ENCODE measurements around the gene IDUA. TPM values are rescaled to one million over a fixed set of nuclear protein-coding genes. Genes with fewer than 3 reads are reported as not detected.
A peak's percentile ranks its signal among the peaks of the same experiment; 100 is the strongest.

Gene IDUA
- total RNA-seq, 5 donors from 2014 or later (not counting 1 experiment from before 2014, with no cell fraction given): 60.4 to 96.5 (median 78.7) TPM

GRCh38 chr4:951594-952468 lies 35.0 kb upstream of the IDUA start:
- Mint-ChIP-seq H3K27me3 (no peaks in the 10 kb centered on the region), H3K4me1 (no peaks in the 10 kb centered on the region), H3K4me3 (no peak overlapping the region), H3K27ac (no peak overlapping the region), H3K36me3 (peaks cover 8% of the 10 kb centered on the region), H3K9me3 (no peaks in the 10 kb centered on the region)
- 93% methylated on average over 14 of the region's 23 CpGs for WGBS (ENCODE audit: insufficient coverage)
- POLR2A ChIA-PET: no interaction called here
- H3K9me3 ChIP-seq: no peaks in the 10 kb centered on the region
- ATAC-seq (replicated peaks in 1 of 4) (no peak), DNase-seq (no peak)
- no peak overlapping the region for H3K4me3 ChIP-seq (ENCODE audit: control insufficient read depth in 1 of 2, extremely low read depth in 1 of 2, low read length in 1 of 2)
- H3K27me3 ChIP-seq (replicated peaks in 1 of 2; ENCODE audit: control insufficient read depth in 2 of 2, extremely low read depth in 1 of 2, insufficient read depth in 2 of 2, low read length in 1 of 2): no peaks in the 10 kb centered on the region
- H3K36me3 ChIP-seq (ENCODE audit: control insufficient read depth in 2 of 2, extremely low read depth in 1 of 2, insufficient read depth in 1 of 2, low read length in 1 of 2): peaks cover 8 to 13% of the 10 kb centered on the region in 2 donors
- H3K27ac ChIP-seq (ENCODE audit: low read length): no peak overlapping the region
- H3K4me1 ChIP-seq (ENCODE audit: control insufficient read depth in 1 of 2, extremely low read depth in 1 of 2, insufficient read depth in 2 of 2, low read length in 2 of 2): no peaks in the 10 kb centered on the region
- CTCF ChIA-PET: no interaction called here

- peaks cover 8 to 13% of the 10 kb centered on the region in 2 donors for H3K36me3 ChIP-seq (ENCODE audit: control insufficient read depth in 2 of 2, extremely low read depth in 1 of 2, insufficient read depth in 1 of 2, low read length in 1 of 2)
- H3K4me1 ChIP-seq (ENCODE audit: control insufficient read depth in 1 of 2, extremely low read depth in 1 of 2, insufficient read depth in 2 of 2, low read length in 2 of 2): no peaks in the 10 kb centered on the region
- Mint-ChIP-seq H3K4me3 (no peak overlapping the region), H3K9me3 (no peaks in the 10 kb centered on the region), H3K4me1 (no peaks in the 10 kb centered on the region), H3K27me3 (no peaks in the 10 kb centered on the region), H3K36me3 (peaks cover 8% of the 10 kb centered on the region), H3K27ac (no peak overlapping the region)
- no peaks in the 10 kb centered on the region for H3K27me3 ChIP-seq (replicated peaks in 1 of 2; ENCODE audit: control insufficient read depth in 2 of 2, extremely low read depth in 1 of 2, insufficient read depth in 2 of 2, low read length in 1 of 2)
- POLR2A ChIA-PET: no interaction called here
- CTCF ChIA-PET: no interaction called here
- no peak overlapping the region for H3K27ac ChIP-seq (ENCODE audit: low read length)
- DNase-seq: no peak
- H3K4me3 ChIP-seq (ENCODE audit: control insufficient read depth in 1 of 2, extremely low read depth in 1 of 2, low read length in 1 of 2): no peak overlapping the region
- 91% methylated on average over 25 of the region's 28 CpGs for WGBS (ENCODE audit: insufficient coverage)
- no peak for ATAC-seq (replicated peaks in 1 of 4)
- H3K9me3 ChIP-seq: no peaks in the 10 kb centered on the region
Observed at GRCh38 chr4:952881-953573, 33.8 kb upstream of the IDUA start.

GRCh38 chr4:953574-953915 lies 33.3 kb upstream of the IDUA start:
- Mint-ChIP-seq H3K27ac (no peak overlapping the region), H3K4me3 (no peak overlapping the region), H3K9me3 (no peaks in the 10 kb centered on the region), H3K4me1 (no peaks in the 10 kb centered on the region), H3K36me3 (peaks cover 9% of the 10 kb centered on the region), H3K27me3 (no peaks in the 10 kb centered on the region)
- ChIA-PET CTCF (no interaction called here), POLR2A (no interaction called here)
- Histone ChIP-seq H3K27ac (ENCODE audit: low read length) (no peak overlapping the region), H3K36me3 (ENCODE audit: control insufficient read depth in 2 of 2, extremely low read depth in 1 of 2, insufficient read depth in 1 of 2, low read length in 1 of 2) (peaks cover 10 to 13% of the 10 kb centered on the region in 2 donors), H3K9me3 (no peaks in the 10 kb centered on the region), H3K27me3 (replicated peaks in 1 of 2; ENCODE audit: control insufficient read depth in 2 of 2, extremely low read depth in 1 of 2, insufficient read depth in 2 of 2, low read length in 1 of 2) (no peaks in the 10 kb centered on the region), H3K4me3 (ENCODE audit: control insufficient read depth in 1 of 2, extremely low read depth in 1 of 2, low read length in 1 of 2) (no peak overlapping the region), H3K4me1 (ENCODE audit: control insufficient read depth in 1 of 2, extremely low read depth in 1 of 2, insufficient read depth in 2 of 2, low read length in 2 of 2) (no peaks in the 10 kb centered on the region)
- 98% methylated on average over 9 of the region's 13 CpGs for WGBS (ENCODE audit: insufficient coverage)
- no peak for ATAC-seq (replicated peaks in 1 of 4)
- DNase-seq: no peak

- peak overlapping the region in 1 of 2 donors; percentile 69 for H3K27ac Mint-ChIP-seq
- POLR2A ChIA-PET: no interaction called here
- no peak for DNase-seq
- Histone ChIP-seq H3K27me3 (replicated peaks in 1 of 2; ENCODE audit: control insufficient read depth in 2 of 2, extremely low read depth in 1 of 2, insufficient read depth in 2 of 2, low read length in 1 of 2) (no peaks in the 10 kb centered on the region), H3K4me3 (ENCODE audit: control insufficient read depth in 1 of 2, extremely low read depth in 1 of 2, low read length in 1 of 2) (no peak overlapping the region), H3K9me3 (no peaks in the 10 kb centered on the region), H3K4me1 (ENCODE audit: control insufficient read depth in 1 of 2, extremely low read depth in 1 of 2, insufficient read depth in 2 of 2, low read length in 2 of 2) (no peaks in the 10 kb centered on the region), H3K27ac (ENCODE audit: low read length) (no peak overlapping the region), H3K36me3 (ENCODE audit: control insufficient read depth in 2 of 2, extremely low read depth in 1 of 2, insufficient read depth in 1 of 2, low read length in 1 of 2) (peaks cover 10 to 16% of the 10 kb centered on the region in 2 donors)
- no peaks in the 10 kb centered on the region for H3K4me1 Mint-ChIP-seq
- peaks cover 14% of the 10 kb centered on the region for H3K36me3 Mint-ChIP-seq
- H3K4me3 Mint-ChIP-seq: no peak overlapping the region
- WGBS (ENCODE audit: insufficient coverage): 100% methylated on average over 1 of the region's 17 CpGs
- CTCF ChIA-PET: no interaction called here
- ATAC-seq (replicated peaks in 1 of 4): no peak
- no peaks in the 10 kb centered on the region for H3K27me3 Mint-ChIP-seq
- H3K9me3 Mint-ChIP-seq: no peaks in the 10 kb centered on the region
Observed at GRCh38 chr4:954211-955020, 32.4 kb upstream of the IDUA start.

- Histone ChIP-seq H3K27ac (ENCODE audit: low read length) (no peak overlapping the region), H3K4me1 (ENCODE audit: control insufficient read depth in 1 of 2, extremely low read depth in 1 of 2, insufficient read depth in 2 of 2, low read length in 2 of 2) (no peaks in the 10 kb centered on the region), H3K4me3 (ENCODE audit: control insufficient read depth in 1 of 2, extremely low read depth in 1 of 2, low read length in 1 of 2) (no peak overlapping the region), H3K27me3 (replicated peaks in 1 of 2; ENCODE audit: control insufficient read depth in 2 of 2, extremely low read depth in 1 of 2, insufficient read depth in 2 of 2, low read length in 1 of 2) (no peaks in the 10 kb centered on the region), H3K36me3 (ENCODE audit: control insufficient read depth in 2 of 2, extremely low read depth in 1 of 2, insufficient read depth in 1 of 2, low read length in 1 of 2) (peaks cover 10 to 18% of the 10 kb centered on the region in 2 donors), H3K9me3 (no peaks in the 10 kb centered on the region)
- H3K36me3 Mint-ChIP-seq: peaks cover 14% of the 10 kb centered on the region
- POLR2A ChIA-PET: no interaction called here
- DNase-seq (no peak), ATAC-seq (replicated peaks in 1 of 4) (no peak)
- 96% methylated on average over 31 of the region's 33 CpGs for WGBS (ENCODE audit: insufficient coverage)
- no peak overlapping the region for H3K27ac Mint-ChIP-seq
- H3K27me3 Mint-ChIP-seq: no peaks in the 10 kb centered on the region
- H3K4me3 Mint-ChIP-seq: no peak overlapping the region
- no peaks in the 10 kb centered on the region for H3K9me3 Mint-ChIP-seq
- CTCF ChIA-PET: no interaction called here
- no peaks in the 10 kb centered on the region for H3K4me1 Mint-ChIP-seq
Observed at GRCh38 chr4:955161-955921, 31.5 kb upstream of the IDUA start.

GRCh38 chr4:955931-956381 lies 30.9 kb upstream of the IDUA start:
- Histone ChIP-seq H3K36me3 (ENCODE audit: control insufficient read depth in 2 of 2, extremely low read depth in 1 of 2, insufficient read depth in 1 of 2, low read length in 1 of 2) (peaks cover 10 to 23% of the 10 kb centered on the region in 2 donors), H3K27ac (ENCODE audit: low read length) (no peak overlapping the region), H3K4me1 (ENCODE audit: control insufficient read depth in 1 of 2, extremely low read depth in 1 of 2, insufficient read depth in 2 of 2, low read length in 2 of 2) (no peaks in the 10 kb centered on the region), H3K4me3 (ENCODE audit: control insufficient read depth in 1 of 2, extremely low read depth in 1 of 2, low read length in 1 of 2) (no peak overlapping the region), H3K27me3 (replicated peaks in 1 of 2; ENCODE audit: control insufficient read depth in 2 of 2, extremely low read depth in 1 of 2, insufficient read depth in 2 of 2, low read length in 1 of 2) (no peaks in the 10 kb centered on the region), H3K9me3 (no peaks in the 10 kb centered on the region)
- Mint-ChIP-seq H3K27me3 (no peaks in the 10 kb centered on the region), H3K4me1 (no peaks in the 10 kb centered on the region), H3K27ac (no peak overlapping the region), H3K4me3 (no peak overlapping the region), H3K9me3 (no peaks in the 10 kb centered on the region), H3K36me3 (peaks cover 14% of the 10 kb centered on the region)
- POLR2A ChIA-PET: no interaction called here
- ATAC-seq (replicated peaks in 1 of 4) (no peak), DNase-seq (no peak)
- 92% methylated on average over 10 of the region's 12 CpGs for WGBS (ENCODE audit: insufficient coverage)
- CTCF ChIA-PET: no interaction called here

Data from T-cell (primary cell).